GM21717 (cell line): ENCODE data around the gene ITIH4.

Experiments used
- ATAC-seq: cut with Tn5 transposase; IDR thresholded peaks from one replicate; pipeline ENCODE4 v1.9.1; 2021; ENCODE audit warnings: mild to moderate bottlenecking, moderate library complexity; ENCODE audit not compliant: unreplicated experiment

ITIH4 gene

GRCh38 chr3:52830535-52831258 is at the start of gene ITIH4:
TSS of gene ITIH4 (minus strand) at chr3:52830672. CDS start at chr3:52830642, 30 bp downstream.
- ATAC-seq, result no peak

GRCh38 chr3:52880047-52880446 is 49.6 kb upstream of the ITIH4 start:
- no peak for ATAC-seq

GRCh38 chr3:52879581-52879980 is 49.1 kb upstream of the ITIH4 start:
- ATAC-seq, result no peak

GRCh38 chr3:52879090-52879489 is 48.6 kb upstream of the ITIH4 start:
- ATAC-seq, result no peak

- no peak for ATAC-seq
These were observed 46.6 kb upstream of the ITIH4 start for GRCh38 chr3:52877085-52877484.

- ATAC-seq, result no peak
These were observed 44.6 kb upstream of the ITIH4 start for GRCh38 chr3:52874864-52875587.

GRCh38 chr3:52874160-52874701 is 43.8 kb upstream of the ITIH4 start:
- no peak for ATAC-seq

- ATAC-seq, result no peak
These were observed 43.1 kb upstream of the ITIH4 start for GRCh38 chr3:52873433-52874159.

GRCh38 chr3:52872245-52872644 is 41.8 kb upstream of the ITIH4 start:
- ATAC-seq, result no peak

GRCh38 chr3:52871761-52872160 is 41.3 kb upstream of the ITIH4 start:
- no peak for ATAC-seq

GRCh38 chr3:52870471-52870870 is 40.0 kb upstream of the ITIH4 start:
- no peak for ATAC-seq

GRCh38 chr3:52866427-52866826 is 36.0 kb upstream of the ITIH4 start:
- ATAC-seq, result no peak

- ATAC-seq, result no peak
These were observed 35.5 kb upstream of the ITIH4 start for GRCh38 chr3:52865994-52866393.

GRCh38 chr3:52860424-52860768 is 29.9 kb upstream of the ITIH4 start:
- no peak for ATAC-seq

- ATAC-seq, result no peak
These were observed 29.4 kb upstream of the ITIH4 start for GRCh38 chr3:52859686-52860423.

- ATAC-seq, result no peak
These were observed 27.4 kb upstream of the ITIH4 start for GRCh38 chr3:52857864-52858263.

GRCh38 chr3:52857133-52857532 is 26.7 kb upstream of the ITIH4 start:
- no peak for ATAC-seq

GRCh38 chr3:52856666-52857065 is 26.2 kb upstream of the ITIH4 start:
- peak; percentile 67 for ATAC-seq

GRCh38 chr3:52854013-52854412 is 23.5 kb upstream of the ITIH4 start:
- no peak for ATAC-seq

- no peak for ATAC-seq
These were observed 21.9 kb upstream of the ITIH4 start for GRCh38 chr3:52852419-52852818.

- no peak for ATAC-seq
These were observed 20.9 kb upstream of the ITIH4 start for GRCh38 chr3:52851348-52851747.
